H1 (cell line): ENCODE results near the gene SLC2A4RG. TPM values are rescaled to one million over a fixed set of nuclear protein-coding genes. Genes with fewer than 3 reads are reported as not detected.
A peak's percentile ranks its signal among the peaks of the same experiment; 100 is the strongest.

Source experiments
- CTCF ChIA-PET: fragments of 300-600 bp; sonication (Branson Sonifier 250); formaldehyde crosslinking; loops from one replicate; lab custom pipeline; 2021; ENCODE audit not compliant: partially characterized antibody; lab: Charles Lee
- POLR2A ChIA-PET: fragments of 300-600 bp; sonication (Branson Sonifier 250); formaldehyde crosslinking; loops from one replicate; lab custom pipeline; 2021; ENCODE audit warnings: inconsistent platforms; ENCODE audit not compliant: partially characterized antibody; lab: Charles Lee
- DNase-seq, 2 experiments: peaks; one replicate each; pipeline versions ENCODE4 v3.0.0 to v3.0.0-alpha.2; 2010 to 2022; ENCODE audit warnings: low spot score in 2 of 2, low read depth in 1 of 2, mixed read lengths in 1 of 2
- FAIRE-seq: peaks from 2 replicates; lab custom pipeline; 2011; peaks lifted over from hg19 to GRCh38; lab: Jason Lieb, UNC
- H2AFZ ChIP-seq: 2 replicates; pipeline ENCODE4 v1.8.1; 2012; ENCODE audit warnings: low read length, inconsistent platforms
- H2AK5ac ChIP-seq: 2 replicates; pipeline ENCODE4 v1.6.1; 2013; ENCODE audit warnings: low read depth, low read length
- H2BK120ac ChIP-seq: replicated peaks from 2 replicates; pipeline ENCODE3; 2013; ENCODE audit warnings: low read depth, low read length, inconsistent platforms
- H2BK12ac ChIP-seq: 2 replicates; pipeline ENCODE4 v1.6.1; 2013; ENCODE audit warnings: low read depth, low read length
- H2BK15ac ChIP-seq: 2 replicates; pipeline ENCODE4 v1.6.1; 2013; ENCODE audit warnings: low read length
- H2BK20ac ChIP-seq: 2 replicates; pipeline ENCODE4 v1.6.1; 2013; ENCODE audit warnings: low read length
- H2BK5ac ChIP-seq: 2 replicates; pipeline ENCODE4 v1.6.1; 2013; ENCODE audit warnings: low read depth, low read length
- H3K14ac ChIP-seq: 2 replicates; pipeline ENCODE4 v1.6.1; 2013; ENCODE audit warnings: inconsistent platforms; ENCODE audit not compliant: insufficient read length
- H3K18ac ChIP-seq: 2 replicates; pipeline ENCODE4 v1.6.1; 2013; ENCODE audit warnings: low read length; ENCODE audit errors: extremely low read depth
- H3K23ac ChIP-seq: 2 replicates; pipeline ENCODE4 v1.6.1; 2013; ENCODE audit warnings: inconsistent platforms; ENCODE audit not compliant: insufficient read length
- H3K23me2 ChIP-seq: 2 replicates; pipeline ENCODE4 v1.6.1; 2013; ENCODE audit warnings: low read depth, low read length
- H3K27ac ChIP-seq: 2 replicates; pipeline ENCODE4 v1.6.1; 2011; ENCODE audit warnings: low read depth, low read length, inconsistent platforms
- H3K27me3 ChIP-seq, 4 experiments: replicated peaks in 1 of 4; 1 replicate in 1 of 4; 2 replicates in 3 of 4; pipeline versions ENCODE4 v1.6.1 to v1.8.1; 2011 to 2013; ENCODE audit warnings: low read length in 3 of 4, mild to moderate bottlenecking in 3 of 4, inconsistent platforms in 2 of 4, mixed read lengths in 2 of 4, moderate library complexity in 1 of 4; ENCODE audit not compliant: control insufficient read depth in 3 of 4, insufficient read depth in 3 of 4; ENCODE audit errors: extremely low read depth in 1 of 4
- H3K36me3 ChIP-seq, 4 experiments: 2 replicates each; pipeline versions ENCODE4 v1.6.1 to v1.8.1; 2011 to 2013; ENCODE audit warnings: mild to moderate bottlenecking in 4 of 4, low read length in 3 of 4, moderate library complexity in 2 of 4, control low read depth in 1 of 4, inconsistent platforms in 1 of 4; ENCODE audit not compliant: insufficient read depth in 4 of 4, control insufficient read depth in 2 of 4
- H3K4ac ChIP-seq: replicated peaks from 2 replicates; pipeline ENCODE3; 2013; ENCODE audit warnings: low read length, low read depth, mixed read lengths, inconsistent platforms; ENCODE audit not compliant: insufficient read length
- H3K4me1 ChIP-seq, 4 experiments: replicated peaks in 1 of 4; 1 replicate in 1 of 4; 2 replicates in 3 of 4; pipeline versions ENCODE4 v1.6.1 to v1.8.1; 2011 to 2013; ENCODE audit warnings: low read length in 3 of 4, inconsistent platforms in 2 of 4, mixed read lengths in 1 of 4; ENCODE audit not compliant: insufficient read depth in 4 of 4, control insufficient read depth in 3 of 4
- H3K4me2 ChIP-seq, 2 experiments: 2 replicates each; pipeline versions ENCODE4 v1.6.1 to v1.8.1; 2011 to 2013; ENCODE audit warnings: low read depth in 2 of 2, low read length in 2 of 2, control low read depth in 1 of 2, inconsistent platforms in 1 of 2, mild to moderate bottlenecking in 1 of 2; ENCODE audit not compliant: insufficient read depth in 1 of 2
- H3K4me3 ChIP-seq, 4 experiments: fragments of 200-600, 300-600 bp in 1 of 4; sonication (generic), shearing (Covaris generic), sonication (Bioruptor Twin) in 1 of 4; 2 replicates each; pipeline versions ENCODE4 v1.5.1 to v1.8.1; 2011 to 2016; ENCODE audit warnings: low read length in 4 of 4, low read depth in 3 of 4, control low read depth in 2 of 4, inconsistent platforms in 2 of 4, mild to moderate bottlenecking in 2 of 4, mixed read lengths in 1 of 4, moderate library complexity in 1 of 4; ENCODE audit not compliant: insufficient read depth in 2 of 4; ENCODE audit errors: extremely low read depth in 1 of 4
- H3K56ac ChIP-seq: replicated peaks from 2 replicates; pipeline ENCODE3; 2013; ENCODE audit warnings: low read depth, mild to moderate bottlenecking, mixed read lengths, low read length, inconsistent platforms; ENCODE audit not compliant: insufficient read length
- H3K79me1 ChIP-seq: 2 replicates; pipeline ENCODE4 v1.6.1; 2013; ENCODE audit warnings: low read depth, low read length, control low read depth
- H3K79me2 ChIP-seq, 2 experiments: 2 replicates each; pipeline versions ENCODE4 v1.6.1 to v1.8.1; 2012 to 2013; ENCODE audit warnings: low read length in 2 of 2, mild to moderate bottlenecking in 2 of 2, inconsistent platforms in 1 of 2; ENCODE audit not compliant: insufficient read depth in 2 of 2, control insufficient read depth in 1 of 2
- H3K9ac ChIP-seq, 4 experiments: replicated peaks in 1 of 4; 1 replicate in 1 of 4; 2 replicates in 3 of 4; pipeline versions ENCODE4 v1.6.1 to v1.8.1; 2011 to 2013; ENCODE audit warnings: low read depth in 3 of 4, low read length in 3 of 4, control low read depth in 2 of 4, mild to moderate bottlenecking in 2 of 4, moderate library complexity in 2 of 4, inconsistent platforms in 1 of 4; ENCODE audit errors: extremely low read depth in 1 of 4
- H3K9me3 ChIP-seq, 2 experiments: 2 replicates each; pipeline versions ENCODE4 v1.6.1 to v1.8.1; 2012 to 2013; ENCODE audit warnings: mild to moderate bottlenecking in 2 of 2, moderate library complexity in 2 of 2, control low read depth in 1 of 2, inconsistent platforms in 1 of 2, low read depth in 1 of 2, low read length in 1 of 2, mixed read lengths in 1 of 2; ENCODE audit not compliant: insufficient read depth in 2 of 2
- H4K20me1 ChIP-seq, 2 experiments: replicated peaks in 1 of 2; 2 replicates each; pipeline versions ENCODE3 to v1.8.1; 2011 to 2013; ENCODE audit warnings: inconsistent platforms in 2 of 2, low read length in 2 of 2, mild to moderate bottlenecking in 1 of 2; ENCODE audit not compliant: insufficient read depth in 2 of 2, control insufficient read depth in 1 of 2
- H4K5ac ChIP-seq: 2 replicates; pipeline ENCODE4 v1.6.1; 2013; ENCODE audit warnings: low read length, low read depth, mixed read lengths, inconsistent platforms; ENCODE audit not compliant: insufficient read length
- H4K8ac ChIP-seq: 2 replicates; pipeline ENCODE4 v1.8.0; 2013; ENCODE audit warnings: mild to moderate bottlenecking, moderate library complexity, low read length, inconsistent platforms; ENCODE audit not compliant: insufficient read depth; ENCODE audit errors: extremely low read depth
- H4K91ac ChIP-seq: replicated peaks from 2 replicates; pipeline ENCODE3; 2013; ENCODE audit warnings: low read length, mixed read lengths, inconsistent platforms; ENCODE audit not compliant: insufficient read length
- CREB1 ChIP-seq: IDR thresholded peaks from 2 replicates; pipeline ENCODE4 v1.6.1; 2012; ENCODE audit warnings: inconsistent platforms
- SUZ12 ChIP-seq: fragments of 200-600 bp; sonication (generic); IDR thresholded peaks from 2 replicates; pipeline ENCODE4 v1.6.1; 2012; ENCODE audit warnings: mild to moderate bottlenecking, inconsistent platforms, low read length, moderate library complexity, mixed read lengths
- WGBS, 2 experiments: shearing (Covaris generic) in 1 of 2; methylation state at CpG; one replicate each; pipeline versions ENCODE4 v1.1.6 to v1.1.7; 2013 to 2015; ENCODE audit warnings: low lambda C conversion rate in 2 of 2, mixed read lengths in 2 of 2, inconsistent platforms in 1 of 2, low coverage in 1 of 2, missing lambda C conversion rate in 1 of 2; ENCODE audit not compliant: insufficient replicate concordance in 2 of 2, insufficient coverage in 1 of 2, insufficient read length in 1 of 2; ENCODE audit errors: extremely low coverage in 1 of 2, missing lambda C conversion rate in 1 of 2; 5-methylcytosine and 5-hydroxymethylcytosine counted together
- polyA plus RNA-seq, 7 experiments: library from polyadenylated mRNA; depleted of rRNA in 3 of 7; stranded (reverse) in 5 of 7; unstranded in 2 of 7; fragments of >200 nt in 5 of 7; fragments of 200-250 nt in 2 of 7; gene quantifications; 1 replicate in 5 of 7; 2 replicates in 1 of 7; 4 replicates in 1 of 7; pipeline versions ENCODE4 v1.2.1 to v1.2.3, GENCODE V29; 2011 to 2013; ENCODE audit warnings: missing spikeins in 2 of 7, mixed read lengths in 2 of 7
- total RNA-seq: library from RNA; stranded (reverse); fragmentation: NEBNext Ultra II Directional; extraction: Animal tissue kit (Norgen Biotek cat#: 25700); gene quantifications from 2 replicates; pipeline ENCODE4 v1.2.1, GENCODE V29; 2021
- TF ChIP-seq, protein P1 (sequence below): IDR thresholded peaks from 2 replicates; pipeline ENCODE4 v1.6.1; 2012; ENCODE audit warnings: inconsistent platforms

The SLC2A4RG gene
- total and polyA plus RNA-seq, 2 of the 8 experiments (the other 6 are each of a cell fraction or from before 2014, with no cell fraction given) = 15.9 to 29.1 TPM

DNA sequence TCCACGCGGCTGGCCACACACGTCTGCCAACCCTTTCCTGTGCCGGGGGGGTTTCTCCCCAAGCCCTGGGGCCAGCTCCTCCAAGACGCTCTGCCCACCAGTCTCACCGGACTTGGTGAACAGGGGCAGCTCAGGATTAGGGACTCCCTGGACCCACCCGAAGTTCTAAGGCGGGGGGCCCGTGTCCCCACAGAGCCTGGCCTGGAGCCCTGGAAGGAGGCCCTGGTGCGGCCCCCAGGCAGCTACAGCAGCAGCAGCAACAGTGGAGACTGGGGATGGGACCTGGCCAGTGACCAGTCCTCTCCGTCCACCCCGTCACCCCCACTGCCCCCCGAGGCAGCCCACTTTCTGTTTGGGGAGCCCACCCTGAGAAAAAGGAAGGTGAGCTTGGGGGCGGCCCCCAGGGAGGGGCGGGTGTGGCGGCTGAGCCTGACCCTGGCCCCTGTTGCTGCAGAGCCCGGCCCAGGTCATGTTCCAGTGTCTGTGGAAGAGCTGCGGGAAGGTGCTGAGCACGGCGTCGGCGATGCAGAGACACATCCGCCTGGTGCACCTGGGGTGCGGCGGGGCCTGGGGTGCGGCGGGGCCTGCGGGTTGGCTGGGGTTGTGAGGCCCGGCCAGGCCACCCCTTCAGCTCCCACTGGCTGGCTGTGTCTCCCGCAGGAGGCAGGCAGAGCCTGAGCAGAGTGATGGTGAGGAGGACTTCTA is 2.3 kb downstream of the SLC2A4RG start:
- Histone ChIP-seq H2BK20ac (no peak overlapping the region), H2BK5ac (peak overlapping the region; percentile 78), H3K56ac (no peak overlapping the region), H3K27ac (no peak overlapping the region), H3K4me2 (peak overlapping the region; percentile 70 to 75; a peak in 2 of 4 replicates), H2AK5ac (no peak overlapping the region), H3K79me2 (no peaks in the 10 kb centered on the region), H3K4me3 (peak overlapping the region in 1 of 4 experiments; percentile 83; a peak in 2 of 8 replicates), H3K18ac (peak overlapping the region; percentile 2; the same call in 1 of the 2 replicates), H3K9ac (no peak overlapping the region), H2BK15ac (no peak overlapping the region), H3K23me2 (peaks cover 13% of the 10 kb centered on the region; the same call in 1 of the 2 replicates), H3K23ac (no peak overlapping the region), H4K5ac (no peak overlapping the region), H3K36me3 (peaks cover 0 to 12% (median 6%) of the 10 kb centered on the region in 4 experiments; a peak in 3 of 8 replicates), H4K91ac (no peak overlapping the region), H3K14ac (no peak overlapping the region), H4K8ac (no peak overlapping the region; the same call in 1 of the 2 replicates), H2BK12ac (no peak overlapping the region), H4K20me1 (peaks cover 0 to 7% of the 10 kb centered on the region in 2 experiments), H3K4ac (no peak overlapping the region), H2BK120ac (no peak overlapping the region), H3K9me3 (no peaks in the 10 kb centered on the region), H3K4me1 (peaks cover 0 to 20% (median 11%) of the 10 kb centered on the region in 4 experiments; a peak in 6 of 7 replicates), H3K27me3 (peaks cover 0 to 12% (median 8%) of the 10 kb centered on the region in 4 experiments; a peak in 4 of 7 replicates), H2AFZ (no peak overlapping the region)
- peak in 1 of 2 experiments; percentile 41 for DNase-seq
- WGBS, 2 experiments = 83% methylated on average over 17 of the region's 30 CpGs; no CpG with 5 or more reads in 1 of the 2 experiments
- ChIA-PET POLR2A (interaction anchor here (0.6 to 2.6 kb wide), 8 partner anchors 9 to 214 kb away, joined by 3 to 23 read pairs (median 7); partner anchors contain the start of genes ARFRP1, RTEL1, TPD52L2 and UCKL1), CTCF (interaction anchor here (0.6 to 2.2 kb wide), 11 partner anchors 9 to 264 kb away, joined by 3 to 18 read pairs (median 4); no protein-coding TSS in a partner anchor)
- TF ChIP-seq CREB1 = no peak
- no peak for TF ChIP-seq SUZ12
- TF ChIP-seq, protein P1, sequence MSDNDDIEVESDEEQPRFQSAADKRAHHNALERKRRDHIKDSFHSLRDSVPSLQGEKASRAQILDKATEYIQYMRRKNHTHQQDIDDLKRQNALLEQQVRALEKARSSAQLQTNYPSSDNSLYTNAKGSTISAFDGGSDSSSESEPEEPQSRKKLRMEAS = no peak
- TF ChIP-seq, all 59 proteins: peak for 0
- H3K79me1 ChIP-seq = no peaks in the 10 kb centered on the region
- FAIRE-seq = no peak
